HG02678 (cell line): Measurements from ENCODE around the gene ACP5.
"Not testable (repeated sequence)": the region's sequence is repeated elsewhere in the genome, so short reads cannot be mapped to it uniquely, and the experiment has no call there.

Experiments
- ATAC-seq: cut with Tn5 transposase; IDR thresholded peaks from one replicate; pipeline ENCODE4 v1.9.1; 2021; ENCODE audit warnings: mild to moderate bottlenecking, moderate library complexity; ENCODE audit not compliant: unreplicated experiment

ACP5 gene

GRCh38 chr19:11577451-11578257, at the start of gene ACP5:
Gene ACP5 (minus strand): TSS chr19:11577645. CDS start chr19:11577317, 328 bp downstream.
- ATAC-seq = no peak

- ATAC-seq = no peak
Measured at GRCh38 chr19:11626252-11626651, 48.8 kb upstream of the ACP5 start.

- ATAC-seq = no peak
Measured at GRCh38 chr19:11624069-11624463, 46.6 kb upstream of the ACP5 start.

- ATAC-seq = not testable (repeated sequence)
Measured at GRCh38 chr19:11622401-11622800, 45.0 kb upstream of the ACP5 start.

GRCh38 chr19:11620553-11620952, 43.1 kb upstream of the ACP5 start:
- ATAC-seq = no peak

GRCh38 chr19:11617180-11618062, 40.0 kb upstream of the ACP5 start:
- no peak for ATAC-seq

GRCh38 chr19:11612816-11613511, 35.5 kb upstream of the ACP5 start:
- no peak for ATAC-seq

GRCh38 chr19:11611730-11612129, 34.3 kb upstream of the ACP5 start:
- ATAC-seq = no peak

- ATAC-seq = no peak
Measured at GRCh38 chr19:11606484-11606883, 29.0 kb upstream of the ACP5 start.

- ATAC-seq = not testable (repeated sequence)
Measured at GRCh38 chr19:11599704-11600103, 22.3 kb upstream of the ACP5 start.

GRCh38 chr19:11598746-11599145, 21.3 kb upstream of the ACP5 start:
- ATAC-seq = no peak

GRCh38 chr19:11598103-11598483, 20.6 kb upstream of the ACP5 start:
- no peak for ATAC-seq

- ATAC-seq = peak; percentile 98
Measured at GRCh38 chr19:11597202-11598102, 20.0 kb upstream of the ACP5 start, which contains the start of gene ZNF627. Gene ZNF627 (plus strand): TSS chr19:11597483. CDS start chr19:11597628, 145 bp downstream.

GRCh38 chr19:11596156-11596555, 18.7 kb upstream of the ACP5 start:
- no peak for ATAC-seq

- no peak for ATAC-seq
Measured at GRCh38 chr19:11594084-11594483, 16.6 kb upstream of the ACP5 start.

- no peak for ATAC-seq
Measured at GRCh38 chr19:11587975-11588631, 10.7 kb upstream of the ACP5 start.

GRCh38 chr19:11587302-11587974, 10.0 kb upstream of the ACP5 start:
- ATAC-seq = no peak

- ATAC-seq = no peak
Measured at GRCh38 chr19:11586331-11586730, 8.9 kb upstream of the ACP5 start.

GRCh38 chr19:11581740-11582139, 4.3 kb upstream of the ACP5 start:
- ATAC-seq = peak; percentile 77
